HG03097 (cell line): Measurements from ENCODE around the gene ASPDH.
"Not testable (repeated sequence)": the region's sequence is repeated elsewhere in the genome, so short reads cannot be mapped to it uniquely, and the experiment has no call there.

Source experiments
- ATAC-seq: cut with Tn5 transposase; IDR thresholded peaks from one replicate; pipeline ENCODE4 v1.9.1; 2021; ENCODE audit not compliant: unreplicated experiment, low FRiP score

Gene ASPDH

GRCh38 chr19:50548191-50549058 is 34.7 kb upstream of the ASPDH start:
- ATAC-seq = no peak

DNA sequence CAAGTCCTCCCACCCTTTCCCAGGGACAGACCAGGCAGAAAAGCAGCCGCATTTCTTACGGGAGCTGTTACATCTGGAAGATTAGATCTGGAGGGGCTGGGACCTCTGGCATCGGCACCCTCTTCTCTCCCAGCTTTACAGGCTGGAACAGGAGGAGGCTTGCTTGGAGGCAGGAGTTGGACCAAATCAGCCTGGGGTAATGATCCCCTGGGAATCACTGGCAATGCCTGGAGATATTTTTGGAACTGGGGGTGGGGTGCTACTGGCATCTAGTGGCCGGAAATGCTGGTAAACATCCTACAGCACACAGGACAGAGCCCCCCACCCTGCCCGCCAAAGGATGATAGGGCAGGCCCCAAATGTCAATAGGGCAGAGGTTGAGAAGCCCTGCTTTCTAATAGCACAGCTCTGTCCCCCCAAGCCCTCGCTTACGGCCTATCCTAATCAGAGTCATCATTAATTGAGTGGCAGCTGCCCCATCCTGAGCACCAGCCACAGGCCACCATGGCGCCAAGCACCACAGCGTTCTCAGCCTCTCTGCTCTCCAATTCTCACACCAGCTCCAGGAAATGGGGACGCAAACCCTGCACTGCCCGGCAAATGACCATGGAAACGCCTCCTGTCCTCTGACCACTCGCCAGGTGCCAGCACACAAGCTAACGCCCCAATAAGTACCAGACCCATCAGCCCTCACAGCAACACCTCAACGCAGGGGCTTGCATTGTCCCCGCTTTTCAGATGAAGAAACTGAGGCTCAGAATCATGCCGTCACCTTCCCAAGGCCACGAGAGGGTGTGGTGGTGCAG is 33.9 kb upstream of the ASPDH start:
- no peak for ATAC-seq

GRCh38 chr19:50546527-50547221 is 33.0 kb upstream of the ASPDH start:
- ATAC-seq = no peak

DNA sequence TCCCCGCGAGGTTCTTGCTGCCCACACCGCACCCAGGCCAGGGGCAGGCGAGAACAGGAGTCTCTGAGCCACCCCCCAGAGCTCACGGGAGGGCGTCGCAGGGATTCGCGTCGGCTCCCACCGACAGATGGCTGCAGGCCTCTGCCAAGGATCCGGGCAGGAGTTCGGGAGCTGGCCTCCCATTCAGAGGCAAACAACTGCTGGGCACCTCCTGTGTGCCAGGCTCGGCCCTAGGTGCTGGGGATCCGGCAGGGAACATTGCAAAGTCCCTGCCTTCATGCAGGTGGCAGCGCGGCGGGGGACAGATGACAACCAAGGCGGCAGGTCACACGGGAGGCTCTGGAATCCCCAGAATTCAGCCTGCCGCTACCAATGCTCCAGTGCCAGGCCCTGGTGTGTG is 29.2 kb upstream of the ASPDH start:
- ATAC-seq = no peak

DNA sequence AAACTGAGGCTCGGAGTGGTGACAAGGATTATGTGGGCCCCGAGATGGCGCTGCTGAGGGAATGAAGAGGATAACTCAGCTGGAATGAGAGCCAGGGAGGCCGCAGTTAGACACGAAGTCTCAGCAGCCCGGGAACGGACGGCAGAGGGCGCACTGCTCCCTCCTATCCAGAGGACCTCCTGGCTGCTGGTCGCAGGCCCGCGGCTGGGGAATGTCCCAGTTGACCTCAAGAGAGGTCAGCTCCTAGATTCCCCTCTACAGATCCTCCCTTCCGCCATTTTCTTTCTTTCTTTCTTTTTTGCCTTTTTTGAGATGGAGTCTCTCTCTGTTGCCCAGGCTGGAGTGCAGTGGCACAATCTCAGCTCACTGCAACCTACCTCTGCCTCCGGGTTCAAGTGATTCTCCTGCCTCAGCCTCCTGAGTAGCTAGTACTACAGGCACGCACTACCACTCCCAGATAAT is 24.1 kb upstream of the ASPDH start:
- no peak for ATAC-seq

GRCh38 chr19:50537306-50537685 is 23.6 kb upstream of the ASPDH start:
- no peak for ATAC-seq

GRCh38 chr19:50536662-50537305 is 23.1 kb upstream of the ASPDH start:
- no peak for ATAC-seq

GRCh38 chr19:50535672-50536187 is 22.0 kb upstream of the ASPDH start:
- no peak for ATAC-seq

DNA sequence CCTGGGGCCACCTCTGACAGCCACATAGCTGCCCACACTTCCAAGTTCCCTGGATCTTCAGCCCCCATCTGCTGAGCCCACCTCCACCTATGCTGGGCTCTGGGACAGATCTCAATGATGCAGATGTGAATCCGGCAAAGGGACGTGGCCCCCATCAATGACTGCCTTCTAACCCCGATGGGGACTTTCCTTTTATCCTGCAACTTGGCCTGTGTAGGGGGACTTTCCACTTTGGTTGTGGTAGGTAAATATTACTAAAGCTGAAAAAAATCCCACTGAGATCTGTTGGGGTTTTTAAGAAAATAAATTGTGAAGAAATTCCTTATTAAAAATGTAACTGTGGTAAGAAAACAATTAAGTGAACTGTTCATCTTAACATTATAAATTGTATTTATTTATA is 20.8 kb upstream of the ASPDH start:
- ATAC-seq = no peak

DNA sequence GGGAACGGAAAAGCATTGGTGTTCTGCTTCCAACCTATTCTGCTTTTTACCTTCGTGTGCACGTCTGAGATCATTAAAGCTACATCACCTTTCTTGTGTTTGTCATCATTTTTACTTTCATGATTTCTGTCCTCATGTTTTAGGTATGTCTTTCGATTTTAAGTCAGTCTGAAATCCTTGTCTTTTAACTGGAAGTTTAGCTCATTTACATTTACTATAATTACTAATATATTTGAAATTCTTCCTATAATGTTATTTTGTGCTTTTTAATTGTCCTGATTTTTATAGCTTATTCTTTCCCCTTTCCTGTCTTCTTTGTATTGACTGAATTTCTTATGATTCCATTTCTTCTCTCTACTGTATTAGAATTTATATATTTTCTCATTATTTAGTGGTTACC is 19.2 kb upstream of the ASPDH start:
- ATAC-seq = no peak

GRCh38 chr19:50531171-50531612 is 17.5 kb upstream of the ASPDH start:
- no peak for ATAC-seq

GRCh38 chr19:50528052-50528451 is 14.3 kb upstream of the ASPDH start:
- ATAC-seq = not testable (repeated sequence)

- no peak for ATAC-seq
Observed at GRCh38 chr19:50522881-50523280, 9.2 kb upstream of the ASPDH start.

DNA sequence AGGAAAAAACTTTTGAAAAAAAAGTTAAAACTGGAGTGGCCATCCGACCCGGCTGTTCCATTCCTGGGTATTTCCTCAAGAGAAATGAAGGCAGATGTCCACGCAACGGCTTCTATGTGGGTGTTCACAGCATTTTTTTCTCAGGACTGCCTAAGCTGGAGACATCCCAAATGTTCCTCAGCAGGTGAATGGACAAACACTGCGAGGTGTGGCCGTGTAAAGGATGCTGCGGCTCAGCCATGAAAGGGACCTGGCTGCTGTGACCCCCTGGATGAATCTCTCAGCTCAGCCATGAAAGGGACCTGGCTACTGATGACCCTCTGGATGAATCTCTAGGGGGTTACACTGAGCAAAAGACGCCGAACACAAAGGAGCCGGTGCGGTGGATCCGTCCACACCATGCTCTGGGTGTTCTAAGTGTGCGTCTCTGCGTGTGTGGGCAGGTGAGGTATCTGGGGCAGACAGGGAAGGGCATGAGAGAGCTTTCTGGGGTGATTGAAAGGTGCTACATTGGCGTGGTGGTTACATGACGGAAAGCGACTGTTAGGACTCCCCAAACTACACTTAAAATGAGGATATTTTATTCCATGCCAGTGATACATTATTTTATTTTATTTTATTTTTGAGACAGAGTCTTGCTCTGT is 7.2 kb upstream of the ASPDH start:
- ATAC-seq = no peak

- ATAC-seq = no peak
Observed at GRCh38 chr19:50519006-50519575, 5.4 kb upstream of the ASPDH start.

DNA sequence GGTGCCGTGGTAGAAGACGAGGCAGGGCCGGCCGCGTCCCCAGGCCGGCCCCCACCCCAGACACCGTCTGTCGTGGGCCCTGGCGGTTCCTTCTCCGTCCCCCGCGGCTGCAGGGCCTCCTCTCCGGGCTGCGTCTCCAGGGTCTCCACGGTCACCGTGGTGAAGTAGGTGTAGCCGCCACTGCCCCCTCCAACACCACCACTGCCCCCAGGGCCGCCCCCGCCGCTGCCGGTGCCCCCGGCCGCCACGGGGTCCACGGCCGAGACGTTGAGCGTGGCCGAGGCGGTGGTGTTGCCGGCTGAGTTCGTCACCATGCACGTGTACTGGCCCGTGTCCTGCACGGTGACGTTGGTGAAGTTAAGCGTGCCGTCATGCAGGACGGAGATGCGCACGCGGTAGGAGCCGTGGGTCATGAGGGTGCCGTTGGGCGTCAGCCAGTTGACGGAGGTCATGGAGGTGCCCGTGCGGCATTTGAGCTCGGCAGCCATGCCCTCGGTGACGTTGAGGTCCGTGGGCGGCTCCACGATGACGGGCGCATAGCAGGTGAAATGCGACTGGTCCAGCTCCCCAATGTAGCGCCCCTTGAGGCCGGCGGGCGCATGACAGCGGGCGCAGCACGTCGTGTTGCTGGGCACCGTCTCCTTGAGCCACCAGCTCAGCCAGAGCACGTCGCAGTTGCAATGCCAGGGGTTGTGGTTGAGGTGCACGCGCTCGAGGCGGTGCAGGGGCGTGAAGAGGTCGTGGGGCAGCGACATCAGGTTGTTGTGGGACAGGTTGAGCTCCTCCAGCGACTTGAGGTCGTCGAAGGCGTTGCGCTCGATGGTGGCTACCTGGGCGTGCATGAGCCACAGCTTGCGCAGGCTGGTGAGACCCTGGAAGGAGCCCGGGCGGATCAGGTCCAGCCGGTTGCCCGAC is 4.6 kb upstream of the ASPDH start:
- no peak for ATAC-seq

GRCh38 chr19:50517704-50518075 is 4.0 kb upstream of the ASPDH start:
- ATAC-seq = no peak

- ATAC-seq = no peak
Observed at GRCh38 chr19:50516964-50517703, 3.4 kb upstream of the ASPDH start.
